Activated T-helper 2 cell treated with anti-CD3 and anti-CD28 coated beads, Interferon-gamma antibody, Interleukin-2, Interleukin-4, amounts not matched to agents 10 μg/mL and 5 μg/mL and 100 μg/mL, durations not matched to agents 14 hours and 24 hours and 36 hours (primary cell): ENCODE measurements around the gene CPXM2. TPM values are rescaled to one million over a fixed set of nuclear protein-coding genes. Genes with fewer than 3 reads are reported as not detected.

Source experiments
- DNase-seq: peaks from one replicate; pipeline ENCODE4 v3.0.0; 2021; ENCODE audit warnings: low spot score
- H3K27ac Mint-ChIP-seq: one replicate; pipeline ENCODE4 v1.8.0; 2021; ENCODE audit warnings: mixed read lengths
- H3K27me3 Mint-ChIP-seq: one replicate; pipeline ENCODE4 v1.8.0; 2021; ENCODE audit warnings: low read depth, mixed read lengths
- H3K36me3 Mint-ChIP-seq: one replicate; pipeline ENCODE4 v1.8.0; 2021; ENCODE audit warnings: low read depth, mixed read lengths
- H3K4me1 Mint-ChIP-seq: one replicate; pipeline ENCODE4 v1.8.0; 2021; ENCODE audit warnings: low read depth, mixed read lengths
- H3K4me3 Mint-ChIP-seq: one replicate; pipeline ENCODE4 v1.8.0; 2021; ENCODE audit warnings: low read depth, mild to moderate bottlenecking, moderate library complexity, mixed read lengths
- H3K9me3 Mint-ChIP-seq: one replicate; pipeline ENCODE4 v1.8.0; 2021; ENCODE audit warnings: mixed read lengths
- intact Hi-C: fragments of 100-400 bp; cut with micrococcal nuclease; formaldehyde crosslinking; loops from one replicate; pipeline ENCODE4 v1.15.1; 2023
- total RNA-seq: library from RNA; stranded (reverse); gene quantifications from 2 replicates; pipeline ENCODE4 v1.2.3, GENCODE V29; 2022

Gene CPXM2
- total RNA-seq: not detected in 2 replicates

DNA sequence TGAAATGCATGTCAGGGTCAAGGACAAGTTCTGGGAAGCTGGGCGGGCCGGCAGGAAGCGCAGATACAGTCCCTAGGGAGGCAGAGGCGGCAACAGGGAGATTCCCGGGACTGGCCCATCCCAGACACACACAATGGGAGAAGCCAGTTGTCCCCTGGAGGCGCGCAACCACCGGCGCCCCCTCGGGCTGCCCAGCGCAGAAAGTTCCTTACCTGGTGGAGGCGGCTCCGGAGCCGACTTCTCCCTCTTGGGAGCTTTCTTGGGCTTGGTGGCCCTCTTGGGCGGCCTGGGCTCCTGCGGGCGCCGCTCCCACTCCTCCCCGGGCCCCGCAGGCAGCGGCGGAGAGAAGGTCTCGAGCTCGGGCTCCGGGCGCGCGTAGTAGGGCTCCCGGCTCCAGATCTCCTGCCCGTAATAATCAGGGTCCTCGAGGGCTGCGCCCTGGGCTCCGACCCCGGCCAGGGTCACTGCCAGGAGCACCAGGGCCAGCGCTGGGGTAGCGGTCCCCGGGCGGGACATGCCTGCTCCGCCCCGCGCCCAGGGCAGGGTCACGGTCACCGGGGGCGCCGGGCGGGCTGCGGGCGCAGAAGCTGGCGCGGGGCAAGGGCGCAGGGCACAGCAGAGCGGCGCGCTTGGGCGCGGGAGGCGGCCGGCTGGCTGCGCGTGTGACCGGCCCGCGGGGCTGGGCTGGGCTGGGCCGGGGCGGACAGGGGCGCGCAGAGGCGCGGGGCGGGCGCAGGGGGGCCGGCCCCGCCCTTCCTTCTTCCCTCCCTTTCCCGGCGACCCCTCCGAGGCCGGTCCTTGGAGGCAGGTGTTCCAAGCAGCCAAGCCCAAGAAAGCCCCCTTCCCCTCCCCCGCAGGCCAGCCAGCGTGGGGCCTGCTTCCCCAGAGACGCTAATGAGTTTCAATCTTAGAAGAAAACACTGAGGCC lies at the start of gene CPXM2:
Gene CPXM2, minus strand, starts transcription at position 664 of the 928 bp plus-strand sequence. Its CDS starts 148 bp downstream, at position 516.
- Mint-ChIP-seq H3K27ac (no peak within 1 kb of the TSS), H3K36me3 (no peaks in the 10 kb centered on the region), H3K4me1 (no peaks in the 10 kb centered on the region)

DNA sequence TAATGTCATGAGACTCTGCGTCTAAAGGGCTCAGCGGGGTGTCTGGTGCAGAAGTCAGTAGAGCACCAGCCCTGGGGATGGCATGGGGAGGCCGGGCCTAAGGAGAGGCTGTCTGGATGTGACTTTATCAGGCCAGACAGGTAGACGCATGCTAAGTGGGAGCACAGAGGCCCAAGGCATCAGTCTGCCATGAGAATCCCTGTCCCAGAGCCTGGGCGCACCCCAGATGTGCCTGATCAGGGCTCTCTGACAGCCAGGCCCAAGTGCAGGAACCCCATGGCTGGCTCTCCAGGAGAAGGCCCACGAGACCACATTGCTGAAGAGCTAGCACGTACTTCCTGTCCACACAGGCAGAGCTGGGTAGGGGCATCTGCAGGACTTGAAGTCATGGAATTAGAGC lies 48.0 kb upstream of the CPXM2 start:
- no peaks in the 10 kb centered on the region for H3K36me3 Mint-ChIP-seq
- no peak overlapping the region for H3K4me3 Mint-ChIP-seq
- no peaks in the 10 kb centered on the region for H3K27me3 Mint-ChIP-seq
- peaks cover 2% of the 10 kb centered on the region for H3K4me1 Mint-ChIP-seq
- no peak overlapping the region for H3K27ac Mint-ChIP-seq
- no peaks in the 10 kb centered on the region for H3K9me3 Mint-ChIP-seq
- intact Hi-C loops: no loop called here
- DNase-seq: no peak

More for the DNA sequence above, at the start of gene CPXM2:
- peaks cover 25% of the 10 kb centered on the region for H3K27me3 Mint-ChIP-seq
- H3K9me3 Mint-ChIP-seq: no peaks in the 10 kb centered on the region
- DNase-seq: no peak
- H3K4me3 Mint-ChIP-seq: no peak within 1 kb of the TSS
- intact Hi-C loops: no loop called here

DNA sequence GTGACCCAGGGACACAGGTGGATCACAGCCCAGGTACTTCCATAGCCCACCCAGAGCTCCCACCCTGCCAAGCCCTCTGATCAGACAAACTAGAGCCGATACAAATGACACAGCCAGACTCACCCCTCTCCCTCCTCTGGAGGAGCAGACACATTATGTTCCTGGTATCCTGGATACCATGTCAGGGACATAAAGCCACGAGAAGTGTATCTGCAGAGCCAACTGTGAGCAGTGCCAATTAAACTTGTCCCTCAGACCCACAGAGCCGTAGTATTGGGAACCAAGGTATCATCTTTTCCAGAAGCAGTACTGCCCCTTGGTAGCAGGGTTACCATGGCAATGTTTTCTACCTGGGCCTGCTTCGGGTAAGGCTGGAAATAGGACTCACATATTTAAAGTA lies 47.3 kb upstream of the CPXM2 start:
- no peak overlapping the region for H3K27ac Mint-ChIP-seq
- peaks cover 2% of the 10 kb centered on the region for H3K4me1 Mint-ChIP-seq
- DNase-seq: no peak
- no peak overlapping the region for H3K4me3 Mint-ChIP-seq
- no peaks in the 10 kb centered on the region for H3K27me3 Mint-ChIP-seq
- intact Hi-C loops: no loop called here
- H3K9me3 Mint-ChIP-seq: no peaks in the 10 kb centered on the region
- H3K36me3 Mint-ChIP-seq: no peaks in the 10 kb centered on the region

DNA sequence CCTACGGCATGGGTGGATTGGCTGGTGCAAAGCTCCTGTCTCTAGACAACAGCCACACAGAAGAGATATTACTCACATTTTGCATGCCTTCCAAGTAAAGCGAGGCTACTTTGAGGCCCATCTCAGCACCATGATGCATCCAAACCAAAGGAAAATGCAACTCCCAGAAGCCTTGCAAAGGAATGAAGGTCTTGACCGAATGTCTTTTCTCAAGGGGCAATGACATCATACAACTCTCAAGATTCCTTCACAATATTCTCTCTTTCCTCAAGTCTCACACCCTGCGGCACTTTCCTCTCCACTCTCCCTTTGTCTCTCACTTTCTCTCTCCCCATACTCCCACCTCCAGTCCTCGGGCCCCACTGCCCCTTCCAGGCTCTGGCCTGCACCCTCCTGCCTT lies 44.8 kb upstream of the CPXM2 start:
- no peak for DNase-seq

DNA sequence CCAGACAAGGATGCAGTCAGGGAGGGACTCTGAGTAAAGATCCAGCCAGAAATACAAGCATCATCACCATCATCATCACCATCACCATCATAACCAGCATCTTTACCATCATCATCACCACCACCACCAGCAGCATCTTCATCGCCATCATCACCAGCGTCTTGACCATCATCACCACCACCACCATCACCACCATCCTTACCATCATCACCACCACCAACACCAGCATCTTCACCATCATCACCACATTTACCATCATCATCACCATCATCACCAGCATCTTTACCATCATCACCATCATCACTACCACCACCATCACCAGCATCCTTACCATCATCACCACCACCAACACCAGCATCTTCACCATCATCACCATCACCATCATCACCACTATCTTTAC lies 44.1 kb upstream of the CPXM2 start:
- no peaks in the 10 kb centered on the region for H3K27me3 Mint-ChIP-seq
- no peaks in the 10 kb centered on the region for H3K36me3 Mint-ChIP-seq

More for the DNA sequence above, 44.8 kb upstream of the CPXM2 start:
- Mint-ChIP-seq H3K9me3 (peaks cover 11% of the 10 kb centered on the region), H3K27me3 (no peaks in the 10 kb centered on the region), H3K27ac (no peak overlapping the region), H3K4me1 (peaks cover 2% of the 10 kb centered on the region), H3K36me3 (no peaks in the 10 kb centered on the region), H3K4me3 (no peak overlapping the region)
- intact Hi-C loops: no loop called here

DNA sequence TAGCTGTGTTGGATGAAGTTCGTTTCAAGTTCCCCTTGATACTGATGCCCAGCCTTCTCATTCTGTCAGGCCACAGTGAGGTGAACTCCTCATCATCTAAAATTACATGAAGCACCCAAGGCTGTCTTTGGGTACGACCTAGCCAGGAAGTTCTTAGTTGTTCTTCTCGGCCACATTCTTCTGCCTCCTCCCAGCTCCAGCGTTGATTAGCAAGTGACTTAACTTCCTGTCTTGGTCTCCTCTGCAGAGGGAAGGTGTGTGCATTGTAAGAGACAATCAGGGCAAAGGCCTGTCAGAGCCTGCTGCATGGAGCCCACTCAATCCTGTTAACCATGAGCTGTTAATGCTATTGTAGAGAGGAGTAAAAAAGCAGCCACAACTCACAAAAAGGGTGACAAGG lies 43.2 kb upstream of the CPXM2 start:
- Mint-ChIP-seq H3K36me3 (no peaks in the 10 kb centered on the region), H3K9me3 (peaks cover 18% of the 10 kb centered on the region), H3K27me3 (no peaks in the 10 kb centered on the region)

More for the DNA sequence above, 44.1 kb upstream of the CPXM2 start:
- Mint-ChIP-seq H3K4me1 (peaks cover 2% of the 10 kb centered on the region), H3K4me3 (no peak overlapping the region), H3K9me3 (peaks cover 11% of the 10 kb centered on the region), H3K27ac (no peak overlapping the region)
- no peak for DNase-seq
- intact Hi-C loops: no loop called here

DNA sequence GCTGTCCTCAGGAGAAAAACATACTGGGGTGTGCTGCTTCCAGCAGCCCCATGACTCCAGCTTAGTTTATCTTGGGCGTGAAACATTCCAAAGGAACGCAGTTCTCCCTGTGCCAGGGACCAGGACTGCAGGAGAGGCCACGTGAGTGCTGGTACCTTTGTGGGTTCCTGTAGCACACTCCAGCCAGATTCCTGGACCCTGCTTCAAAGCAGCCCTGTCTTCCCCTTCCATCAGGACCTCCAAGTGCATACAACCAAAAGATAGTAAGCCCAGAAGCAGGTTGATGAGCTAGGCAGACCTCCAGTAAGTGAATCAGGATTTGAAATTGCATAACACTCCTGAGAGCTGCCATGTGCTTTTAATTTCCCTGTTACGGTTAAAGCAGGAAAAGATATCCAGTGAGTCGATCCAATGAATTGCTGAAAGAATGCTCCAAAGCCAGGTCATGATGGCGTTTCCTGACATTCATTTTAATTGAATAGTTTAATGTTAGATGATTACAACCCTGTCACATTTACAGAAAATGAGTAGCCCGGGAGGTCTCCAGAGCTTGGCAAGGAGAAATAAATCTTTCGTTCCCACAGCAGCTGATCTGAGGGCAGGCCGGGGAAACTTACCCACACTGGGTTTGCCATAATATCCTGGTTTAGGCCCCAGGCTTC lies 38.9 kb upstream of the CPXM2 start:
- H3K27me3 Mint-ChIP-seq: no peaks in the 10 kb centered on the region
- H3K4me3 Mint-ChIP-seq: no peak overlapping the region
- no peaks in the 10 kb centered on the region for H3K36me3 Mint-ChIP-seq
- H3K4me1 Mint-ChIP-seq: peaks cover 8% of the 10 kb centered on the region
- intact Hi-C loops: no loop called here
- H3K9me3 Mint-ChIP-seq: peaks cover 25% of the 10 kb centered on the region
- no peak overlapping the region for H3K27ac Mint-ChIP-seq
- no peak for DNase-seq

More for the DNA sequence above, 43.2 kb upstream of the CPXM2 start:
- H3K27ac Mint-ChIP-seq: no peak overlapping the region
- DNase-seq: no peak
- no peak overlapping the region for H3K4me3 Mint-ChIP-seq
- H3K4me1 Mint-ChIP-seq: peaks cover 2% of the 10 kb centered on the region
- intact Hi-C loops: no loop called here

DNA sequence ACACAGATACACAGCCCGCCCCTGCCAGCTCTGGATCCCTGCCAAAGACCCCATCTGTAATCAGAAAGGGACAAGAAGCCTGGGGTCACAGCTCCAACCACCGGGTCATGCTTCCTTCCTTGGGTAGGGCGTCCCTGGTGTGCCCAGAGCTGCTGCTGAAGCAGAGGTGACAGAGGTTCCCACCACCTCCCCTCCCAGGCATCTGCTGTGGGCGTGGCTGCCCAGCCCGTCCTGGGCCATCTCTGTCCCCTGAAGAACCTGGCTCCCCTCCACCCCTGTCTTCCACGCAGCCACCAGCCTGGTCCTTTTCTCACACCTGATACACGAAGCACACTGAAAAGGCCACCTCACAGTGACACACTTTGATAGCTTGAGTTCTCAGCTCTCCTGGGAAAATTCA lies 38.2 kb upstream of the CPXM2 start:
- peaks cover 25% of the 10 kb centered on the region for H3K9me3 Mint-ChIP-seq
- no peak for DNase-seq
- H3K4me1 Mint-ChIP-seq: peaks cover 7% of the 10 kb centered on the region
- H3K27ac Mint-ChIP-seq: no peak overlapping the region
- H3K36me3 Mint-ChIP-seq: no peaks in the 10 kb centered on the region
- no peaks in the 10 kb centered on the region for H3K27me3 Mint-ChIP-seq
- no peak overlapping the region for H3K4me3 Mint-ChIP-seq
- intact Hi-C loops: no loop called here

DNA sequence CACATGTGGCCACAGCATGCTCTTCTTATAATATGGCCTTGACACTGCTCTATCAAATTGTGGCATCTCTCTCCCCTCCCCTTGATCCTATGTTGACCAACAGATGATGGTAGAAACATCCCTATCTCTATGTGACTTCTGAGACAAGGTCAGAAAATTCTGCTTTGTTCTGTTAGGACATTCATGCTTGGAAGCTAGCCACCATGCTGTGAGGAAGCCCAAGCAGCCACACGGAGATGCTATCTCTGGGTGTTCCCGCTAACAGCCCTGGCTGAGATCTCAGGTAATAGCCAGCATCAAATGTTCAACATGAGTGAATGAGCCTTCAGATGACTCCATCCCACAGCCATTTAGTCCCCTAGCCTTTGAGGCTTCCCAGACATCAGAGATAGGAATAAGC lies 36.8 kb upstream of the CPXM2 start:
- intact Hi-C loops: no loop called here
- DNase-seq: no peak
- Mint-ChIP-seq H3K27ac (no peak overlapping the region), H3K4me1 (peaks cover 5% of the 10 kb centered on the region), H3K27me3 (no peaks in the 10 kb centered on the region), H3K9me3 (peaks cover 25% of the 10 kb centered on the region), H3K36me3 (no peaks in the 10 kb centered on the region), H3K4me3 (no peak overlapping the region)

DNA sequence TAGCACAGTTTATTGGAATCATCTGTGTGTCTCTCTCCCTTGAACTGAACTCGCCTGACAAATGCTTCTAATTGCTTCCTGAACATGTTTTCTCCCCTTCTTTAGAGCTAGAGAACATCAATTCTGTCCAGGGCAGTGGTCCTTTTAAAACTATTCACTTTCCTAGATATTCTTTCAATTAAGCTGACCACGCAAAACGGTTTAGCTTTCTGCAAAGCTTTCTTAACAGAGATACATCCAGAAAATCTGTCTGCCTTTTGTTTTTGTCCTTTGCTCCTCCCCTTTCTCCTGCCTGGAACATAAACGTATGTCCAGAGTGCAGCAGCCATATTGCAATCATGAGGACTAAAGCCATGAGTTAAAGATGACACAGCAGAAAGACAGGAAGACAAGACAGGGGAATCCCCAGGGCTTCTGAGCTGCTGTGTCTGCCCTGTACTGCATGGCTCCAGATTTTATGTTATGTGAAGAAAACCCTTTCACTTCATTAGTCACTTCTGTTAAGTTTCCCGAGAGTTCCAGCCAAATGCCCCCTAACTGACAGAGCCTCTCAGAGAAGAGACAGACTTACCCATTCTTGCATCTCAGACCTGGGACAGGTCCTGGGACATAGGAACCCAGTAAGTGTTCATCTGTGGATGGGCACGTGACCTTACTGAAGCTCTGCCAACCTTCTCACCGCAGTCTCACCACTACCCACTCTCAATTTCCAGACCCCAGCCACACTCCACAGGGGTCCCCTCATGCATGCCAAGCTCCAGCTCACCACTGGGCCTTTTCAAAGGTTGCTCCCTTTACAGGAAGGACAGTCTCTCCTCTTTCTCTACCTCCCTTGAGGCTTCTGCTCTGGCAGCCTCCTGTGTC lies 35.0 kb upstream of the CPXM2 start:
- Mint-ChIP-seq H3K4me3 (no peak overlapping the region), H3K27me3 (no peaks in the 10 kb centered on the region), H3K36me3 (no peaks in the 10 kb centered on the region), H3K9me3 (peaks cover 14% of the 10 kb centered on the region), H3K4me1 (peaks cover 5% of the 10 kb centered on the region), H3K27ac (no peak overlapping the region)
- intact Hi-C loops: no loop called here
- DNase-seq: no peak

DNA sequence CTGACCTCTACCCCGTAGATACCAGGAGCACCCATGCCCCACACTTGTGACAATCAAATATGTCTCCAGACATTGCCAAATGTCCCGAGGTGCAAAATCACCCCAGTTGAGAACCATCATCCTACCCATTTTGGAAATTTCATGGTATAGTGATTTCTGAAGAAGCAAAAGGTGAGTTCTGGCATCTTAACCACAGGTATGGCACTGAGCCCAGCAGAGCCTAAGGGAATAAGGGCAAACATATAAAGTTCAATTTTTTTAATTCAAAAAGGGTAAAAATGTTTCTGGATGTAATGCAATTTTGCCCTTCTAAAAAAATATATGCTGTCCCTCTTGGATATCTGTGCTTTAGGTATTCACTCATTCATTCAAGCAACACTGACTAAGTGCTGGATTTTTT lies 30.5 kb upstream of the CPXM2 start:
- Mint-ChIP-seq H3K27me3 (no peaks in the 10 kb centered on the region), H3K27ac (no peak overlapping the region), H3K9me3 (peaks cover 12% of the 10 kb centered on the region), H3K4me3 (no peak overlapping the region), H3K4me1 (peaks cover 5% of the 10 kb centered on the region), H3K36me3 (no peaks in the 10 kb centered on the region)
- intact Hi-C loops: no loop called here
- DNase-seq: no peak

DNA sequence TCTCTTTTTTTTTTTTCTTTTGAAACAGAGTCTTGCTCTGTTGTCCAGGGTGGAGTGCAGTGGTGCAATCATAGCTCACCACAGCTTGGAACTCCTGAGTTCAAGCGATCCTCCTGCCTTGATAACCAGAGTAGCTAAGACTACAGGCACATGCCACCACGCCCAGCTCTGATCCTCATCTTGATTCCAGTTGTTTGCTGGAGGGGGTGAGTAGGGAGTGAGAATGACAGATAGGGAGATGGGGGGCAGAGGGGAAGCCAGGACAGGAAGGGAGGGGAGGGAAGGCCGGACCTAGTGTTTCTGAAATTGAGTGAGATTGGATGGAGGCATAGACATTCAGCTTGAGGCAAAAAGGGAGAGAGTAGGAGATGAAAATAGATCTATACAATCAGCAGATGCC lies 25.2 kb upstream of the CPXM2 start:
- H3K9me3 Mint-ChIP-seq: peaks cover 8% of the 10 kb centered on the region
- no peaks in the 10 kb centered on the region for H3K27me3 Mint-ChIP-seq
- H3K4me3 Mint-ChIP-seq: no peak overlapping the region
- intact Hi-C loops: no loop called here
- no peak overlapping the region for H3K27ac Mint-ChIP-seq
- DNase-seq: no peak
- H3K4me1 Mint-ChIP-seq: peaks cover 2% of the 10 kb centered on the region
- no peaks in the 10 kb centered on the region for H3K36me3 Mint-ChIP-seq
